Right renal pelvis (tissue), 4 donors: ENCODE data around the gene PGLYRP3. TPM values are rescaled to one million over a fixed set of nuclear protein-coding genes. Genes with fewer than 3 reads are reported as not detected.

Experiments used
- DNase-seq, 4 donors: peaks; one replicate each; pipeline ENCODE4 v3.0.0-alpha.2; 2013; ENCODE audit warnings: low read depth in 4 of 4, low spot score in 3 of 4, missing footprints in 1 of 4
- polyA plus RNA-seq, 4 donors: library from polyadenylated mRNA; unstranded; fragments of 120-200 nt; gene quantifications; one replicate each; pipeline ENCODE4 v1.2.1, GENCODE V29; 2013; ENCODE audit not compliant: insufficient read length in 4 of 4

PGLYRP3 gene
- polyA plus RNA-seq, 4 donors: not detected

DNA sequence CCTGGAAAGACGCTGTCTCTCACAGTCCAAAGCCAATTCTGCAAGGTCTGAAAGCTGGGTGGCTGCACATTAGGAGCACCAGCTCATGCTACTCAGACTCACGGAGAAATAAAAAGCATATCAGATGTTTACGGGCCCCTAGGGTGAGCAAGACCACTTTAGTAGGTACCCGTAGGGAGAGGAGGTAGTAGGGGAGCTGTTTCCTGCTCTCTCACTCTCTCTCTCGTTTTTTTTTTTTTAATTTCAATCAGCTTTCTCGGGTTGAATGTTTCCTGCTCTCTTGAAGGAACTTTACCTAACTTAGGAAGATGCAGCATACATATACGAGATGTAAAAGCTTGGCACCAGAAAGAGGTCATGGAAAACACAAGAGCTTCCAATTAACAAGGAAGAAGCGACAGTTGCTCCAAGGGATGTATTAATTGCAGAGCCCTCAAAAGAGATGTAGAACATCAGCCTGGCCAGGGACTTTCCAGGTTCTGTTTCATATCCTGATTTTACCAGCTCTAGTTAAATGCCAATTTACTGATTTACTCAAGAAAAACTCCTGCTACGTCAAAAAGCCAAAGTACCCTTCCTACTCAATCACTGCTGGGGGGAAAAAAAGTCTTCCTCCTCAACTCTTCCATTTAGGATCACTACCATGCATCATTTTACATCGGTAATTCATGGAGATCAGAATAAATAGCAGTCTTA lies 50.1 kb downstream of the PGLYRP3 start:
- DNase-seq: no peak

- no peak for DNase-seq
Measured at GRCh38 chr1:153262070-153262366, 50.7 kb downstream of the PGLYRP3 start.

DNA sequence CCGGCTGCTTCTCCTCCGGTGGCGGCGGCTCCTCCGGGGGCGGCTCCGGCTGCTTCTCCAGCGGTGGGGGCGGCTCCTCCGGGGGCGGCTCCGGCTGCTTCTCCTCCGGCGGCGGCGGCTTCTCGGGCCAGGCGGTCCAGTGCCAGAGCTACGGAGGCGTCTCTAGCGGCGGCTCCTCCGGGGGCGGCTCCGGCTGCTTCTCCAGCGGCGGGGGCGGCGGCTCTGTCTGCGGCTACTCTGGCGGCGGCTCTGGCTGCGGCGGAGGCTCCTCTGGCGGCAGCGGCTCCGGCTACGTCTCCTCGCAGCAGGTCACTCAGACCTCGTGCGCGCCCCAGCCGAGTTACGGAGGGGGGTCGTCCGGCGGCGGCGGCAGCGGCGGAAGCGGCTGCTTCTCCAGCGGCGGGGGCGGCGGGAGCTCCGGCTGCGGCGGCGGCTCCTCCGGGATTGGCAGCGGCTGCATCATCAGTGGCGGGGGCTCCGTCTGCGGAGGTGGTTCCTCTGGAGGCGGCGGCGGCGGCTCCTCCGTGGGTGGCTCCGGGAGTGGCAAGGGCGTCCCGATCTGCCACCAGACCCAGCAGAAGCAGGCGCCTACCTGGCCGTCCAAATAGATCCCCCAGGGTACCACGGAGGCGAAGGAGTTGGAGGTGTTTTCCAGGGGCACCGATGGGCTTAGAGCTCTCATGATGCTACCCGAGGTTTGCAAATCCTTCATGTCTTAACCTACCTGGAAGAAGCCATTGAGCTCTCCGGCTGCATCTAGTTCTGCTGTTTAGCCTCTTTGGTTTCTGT lies 51.3 kb downstream of the PGLYRP3 start:
- no peak for DNase-seq

DNA sequence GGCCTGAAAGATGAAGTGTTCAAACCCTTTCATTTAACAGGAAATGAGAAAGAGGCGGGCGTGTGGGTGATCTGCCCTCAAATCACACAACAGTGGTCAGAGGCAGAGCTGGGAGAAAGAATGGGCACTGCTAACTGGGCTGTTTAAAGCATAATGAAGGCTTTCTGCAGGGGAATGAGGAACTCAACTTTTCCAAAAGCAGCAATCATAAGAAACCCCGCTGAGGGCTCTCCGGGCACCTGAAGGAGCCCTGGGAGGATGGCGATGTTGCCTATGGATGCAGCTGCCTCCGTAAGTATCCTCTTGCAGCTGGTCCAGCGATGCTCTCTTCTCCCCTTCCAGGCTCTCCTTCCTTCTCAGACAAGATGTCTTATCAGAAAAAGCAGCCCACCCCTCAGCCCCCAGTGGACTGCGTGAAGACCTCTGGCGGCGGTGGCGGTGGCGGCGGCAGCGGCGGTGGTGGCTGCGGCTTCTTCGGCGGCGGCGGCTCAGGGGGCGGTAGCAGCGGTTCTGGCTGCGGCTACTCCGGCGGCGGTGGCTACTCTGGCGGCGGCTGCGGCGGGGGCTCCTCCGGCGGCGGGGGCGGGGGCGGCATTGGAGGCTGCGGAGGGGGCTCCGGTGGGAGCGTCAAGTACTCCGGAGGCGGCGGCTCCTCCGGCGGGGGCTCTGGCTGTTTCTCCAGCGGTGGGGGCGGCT lies 52.0 kb downstream of the PGLYRP3 start:
- no peak for DNase-seq

GRCh38 chr1:153259387-153259786 lies 53.4 kb downstream of the PGLYRP3 start, which contains the start of gene LORICRIN:
Gene LORICRIN, plus strand, starts transcription at chr1:153259687. Its CDS starts 1,263 bp downstream, at chr1:153260950.
- DNase-seq: no peak

DNA sequence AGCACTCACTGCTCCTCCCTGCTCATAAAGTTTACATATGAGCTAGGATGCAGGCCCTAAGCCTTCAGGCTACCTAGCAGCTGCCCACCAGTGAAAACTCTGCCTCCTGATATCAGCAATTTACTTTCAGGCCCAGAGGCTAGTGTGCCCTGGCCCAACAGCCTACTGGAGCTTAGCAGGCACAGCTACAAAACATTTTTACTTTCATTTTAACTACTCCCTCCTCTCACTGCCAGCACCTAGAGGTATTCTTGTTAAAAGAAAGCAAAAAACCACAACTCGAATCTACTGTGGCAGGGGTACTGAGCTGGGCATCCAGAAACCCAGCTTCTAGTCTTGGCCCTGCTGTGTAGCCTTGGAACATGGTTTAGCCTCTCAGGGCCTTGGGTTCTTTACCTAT lies 59.1 kb downstream of the PGLYRP3 start:
- DNase-seq: no peak

DNA sequence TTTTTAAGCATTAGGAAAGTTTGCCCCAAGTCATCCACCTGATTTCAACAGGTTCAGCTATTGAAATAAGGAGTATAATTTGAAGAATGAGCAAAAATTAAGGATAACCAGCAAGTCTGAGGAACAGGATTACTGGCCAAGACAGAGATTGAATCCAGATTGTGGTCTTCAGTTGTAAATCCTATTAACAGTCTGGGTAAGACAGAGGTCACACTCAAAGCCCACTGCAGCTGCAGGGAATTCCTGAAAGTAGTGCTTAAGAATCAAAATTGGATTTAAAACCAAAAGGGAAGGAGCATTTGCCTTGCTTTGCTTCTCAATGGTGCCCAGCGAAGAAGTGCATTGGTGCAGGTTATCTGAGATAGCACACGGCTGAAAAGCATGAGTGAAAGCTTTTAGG lies 59.7 kb downstream of the PGLYRP3 start:
- DNase-seq: no peak

DNA sequence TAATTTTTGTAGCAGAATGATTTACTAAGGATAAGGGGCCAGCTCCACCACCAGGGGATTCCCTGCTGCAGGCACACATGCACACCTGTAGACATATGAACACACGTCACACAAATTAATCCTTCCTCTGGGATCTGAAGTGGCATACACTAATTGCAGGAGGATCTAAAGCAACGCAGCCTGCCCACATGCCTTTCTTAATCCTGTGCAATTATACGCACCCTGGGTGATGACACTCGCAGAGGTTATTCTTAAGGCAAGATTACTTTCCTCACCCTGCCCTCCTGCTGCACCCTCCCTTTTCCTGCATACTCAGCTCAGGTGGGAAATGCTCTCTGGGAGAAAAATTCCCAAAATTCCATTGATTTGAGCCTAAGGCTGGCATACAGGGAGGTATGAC lies 60.8 kb downstream of the PGLYRP3 start:
- DNase-seq: no peak

GRCh38 chr1:153251562-153251961 lies 61.2 kb downstream of the PGLYRP3 start:
- DNase-seq: no peak

GRCh38 chr1:153251087-153251486 lies 61.7 kb downstream of the PGLYRP3 start:
- no peak for DNase-seq

DNA sequence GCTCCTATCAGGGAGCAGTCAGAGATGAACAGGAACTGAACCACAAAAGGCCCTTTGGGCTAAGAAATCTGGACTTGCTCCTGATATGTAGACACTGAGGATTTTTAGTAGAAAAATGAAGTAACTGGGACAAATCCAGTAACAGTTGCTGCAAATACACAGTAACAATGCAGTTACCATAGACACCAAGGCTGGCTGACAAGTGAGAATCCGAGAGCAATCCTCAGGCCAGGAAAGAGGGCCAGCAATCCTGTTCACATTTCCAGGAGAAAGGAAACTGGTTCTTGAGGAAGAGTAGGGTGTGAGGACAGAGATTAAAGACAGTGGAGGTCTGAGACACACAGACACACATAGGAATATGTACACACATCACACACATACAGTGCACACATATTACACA lies 62.6 kb downstream of the PGLYRP3 start:
- no peak for DNase-seq

- peak in 1 of 4 donors; percentile 35 for DNase-seq
Measured at GRCh38 chr1:153248176-153248879, 64.4 kb downstream of the PGLYRP3 start.

Other genes starting within 250 kb of the PGLYRP3 start
- gene SPRR2B, start 241.3 kb downstream of the PGLYRP3 start, polyA plus RNA-seq: under 1 TPM in 1 of 4 donors, not detected in 3; 0.17 TPM
- gene SPRR2E, start 218.4 kb downstream of the PGLYRP3 start, polyA plus RNA-seq: not detected
- not detected for gene SPRR2F, start 199.4 kb downstream of the PGLYRP3 start, polyA plus RNA-seq
- not detected for gene SPRR2G, start 162.1 kb downstream of the PGLYRP3 start, polyA plus RNA-seq
- not detected for gene LELP1, start 109.5 kb downstream of the PGLYRP3 start, polyA plus RNA-seq
- not detected for gene PRR9, start 95.4 kb downstream of the PGLYRP3 start, polyA plus RNA-seq
- not detected for gene LORICRIN, start 53.3 kb downstream of the PGLYRP3 start, polyA plus RNA-seq
- gene PGLYRP4, start 35.9 kb upstream of the PGLYRP3 start, polyA plus RNA-seq: not detected
- gene S100A9, start 44.9 kb upstream of the PGLYRP3 start, polyA plus RNA-seq: 10 to 100 TPM in 3 of 4 donors, 1 to 10 TPM in 1; 7.8 to 23.3 (median 18.2) TPM
- 1 to 10 TPM in 3 of 4 donors, not detected in 1; 1.3 to 2.8 (median 2.3) TPM for gene S100A12, start 62.7 kb upstream of the PGLYRP3 start, polyA plus RNA-seq
- 10 to 100 TPM in 2 of 4 donors, 1 to 10 TPM in 2; 4.5 to 15.2 (median 10.9) TPM for gene S100A8, start 78.1 kb upstream of the PGLYRP3 start, polyA plus RNA-seq
- gene S100A7A, start 103.6 kb upstream of the PGLYRP3 start, polyA plus RNA-seq: not detected
- gene S100A7, start 147.7 kb upstream of the PGLYRP3 start, polyA plus RNA-seq: under 1 TPM in 3 of 4 donors, not detected in 1; 0.21 to 0.96 (median 0.67) TPM
- gene S100A6, start 223.0 kb upstream of the PGLYRP3 start, polyA plus RNA-seq: 100 to 1,000 TPM; 168 to 309 (median 231) TPM
- 1 to 10 TPM in 1 of 4 donors, under 1 TPM in 3; 0.70 to 1.1 (median 0.89) TPM for gene S100A5, start 228.0 kb upstream of the PGLYRP3 start, polyA plus RNA-seq
- 10 to 100 TPM; 31.2 to 62.0 (median 37.8) TPM for gene S100A4, start 232.9 kb upstream of the PGLYRP3 start, polyA plus RNA-seq
- under 1 TPM in 3 of 4 donors, not detected in 1; 0.24 to 0.41 (median 0.35) TPM for gene S100A3, start 236.3 kb upstream of the PGLYRP3 start, polyA plus RNA-seq